HepG2 (cell line): ENCODE measurements around the gene SYNJ2. TPM values are rescaled to one million over a fixed set of nuclear protein-coding genes. Genes with fewer than 3 reads are reported as not detected.
A peak's percentile ranks its signal among the peaks of the same experiment; 100 is the strongest.

Experiments
- CHD2 ChIP-seq: IDR thresholded peaks from 2 replicates; pipeline ENCODE4 v1.6.1; 2011; ENCODE audit warnings: low read depth, low read length, improper control_type of control experiment
- DMTF1 ChIP-seq: sonication (generic); formaldehyde crosslinking; IDR thresholded peaks from 2 replicates; pipeline ENCODE4 v1.4.0; 2020; ENCODE audit warnings: mild to moderate bottlenecking, missing genetic modification reagents
- FLYWCH1 ChIP-seq: sonication (generic); formaldehyde crosslinking; IDR thresholded peaks from 2 replicates; pipeline ENCODE4 v1.8.1; 2023; ENCODE audit warnings: mild to moderate bottlenecking, missing genetic modification reagents
- GZF1 ChIP-seq: sonication (generic); formaldehyde crosslinking; IDR thresholded peaks from 2 replicates; pipeline ENCODE4 v1.5.1; 2020; ENCODE audit warnings: mild to moderate bottlenecking, missing genetic modification reagents
- IRF1 ChIP-seq: sonication (generic); formaldehyde crosslinking; IDR thresholded peaks from 2 replicates; pipeline ENCODE4 v1.4.0; 2020; ENCODE audit warnings: low read depth, mild to moderate bottlenecking, missing genetic modification reagents
- MAFG ChIP-seq: sonication (generic); formaldehyde crosslinking; IDR thresholded peaks from 2 replicates; pipeline ENCODE4 v1.5.1; 2020; ENCODE audit warnings: mild to moderate bottlenecking, missing genetic modification reagents
- MIER2 ChIP-seq: IDR thresholded peaks from 2 replicates; pipeline ENCODE4 v1.6.1; 2016; ENCODE audit warnings: missing biosample characterization, missing genetic modification reagents
- MYPOP ChIP-seq: sonication (generic); formaldehyde crosslinking; IDR thresholded peaks from 2 replicates; pipeline ENCODE4 v1.8.1; 2023; ENCODE audit warnings: mild to moderate bottlenecking, moderate library complexity, missing genetic modification reagents
- POLR2AphosphoS2 ChIP-seq: IDR thresholded peaks from 2 replicates; pipeline ENCODE4 v1.6.1; 2011; ENCODE audit warnings: low read depth, low read length, improper control_type of control experiment
- RBM39 ChIP-seq: fragments of 200-400 bp; formaldehyde crosslinking; IDR thresholded peaks from one replicate; pipeline ENCODE4 v1.6.1; 2018; ENCODE audit warnings: antibody characterized with exemption, mild to moderate bottlenecking, low read depth, low read length; ENCODE audit not compliant: poor library complexity, severe bottlenecking
- RXRB ChIP-seq: IDR thresholded peaks from 2 replicates; pipeline ENCODE4 v1.6.1; 2016; ENCODE audit warnings: borderline replicate concordance, missing genetic modification reagents, missing compliant biosample characterization
- SIX4 ChIP-seq: sonication (generic); formaldehyde crosslinking; IDR thresholded peaks from 2 replicates; pipeline ENCODE4 v1.4.0; 2020; ENCODE audit warnings: missing genetic modification reagents
- SMC3 ChIP-seq: IDR thresholded peaks from 2 replicates; pipeline ENCODE4 v1.6.1; 2011; ENCODE audit warnings: low read length, improper control_type of control experiment
- ZFP36 ChIP-seq: fragments of 150-350 bp; IDR thresholded peaks from 2 replicates; pipeline ENCODE4 v1.6.1; 2018; ENCODE audit warnings: borderline replicate concordance, low read length, low read depth; ENCODE audit not compliant: partially characterized antibody
- ZNF280B ChIP-seq: sonication (generic); formaldehyde crosslinking; IDR thresholded peaks from 2 replicates; pipeline ENCODE4 v1.5.0; 2020; ENCODE audit warnings: missing genetic modification reagents, mild to moderate bottlenecking, borderline replicate concordance
- ZNF607 ChIP-seq: sonication (generic); formaldehyde crosslinking; IDR thresholded peaks from 2 replicates; pipeline ENCODE4 v1.5.1; 2020; ENCODE audit warnings: missing genetic modification reagents, mild to moderate bottlenecking, borderline replicate concordance
- polyA plus RNA-seq, 8 experiments: library from polyadenylated mRNA; depleted of rRNA in 3 of 8; stranded (reverse) in 7 of 8; unstranded in 1 of 8; fragments of >200 nt; fragmentation: Illumina TruSeq in 4 of 8; extraction: Trizol in 4 of 8; gene quantifications; 2 replicates each; pipeline versions ENCODE4 v1.2.1 to v1.2.3, GENCODE V29; 2011 to 2016; ENCODE audit warnings: low read depth in 4 of 8, missing spikeins in 1 of 8, mixed read lengths in 1 of 8; ENCODE audit not compliant: insufficient read depth in 1 of 8
- total RNA-seq, 5 experiments: library from RNA; depleted of rRNA; stranded (reverse); fragments of >200 nt; fragmentation: Illumina TruSeq; extraction: Trizol; gene quantifications; 2 replicates each; pipeline ENCODE4 v1.2.3, GENCODE V29; 2016; ENCODE audit warnings: low read depth in 1 of 5

The SYNJ2 gene
- total and polyA plus RNA-seq, 2 of the 13 experiments (the other 11 are each of a cell fraction or from before 2014, with no cell fraction given) = 39.1 to 57.6 TPM

- TF ChIP-seq MYPOP (CRISPR knock-in tag) = no peak
- no peak for TF ChIP-seq CHD2
- TF ChIP-seq RXRB (CRISPR knock-in tag) = peak; percentile 90
- no peak for TF ChIP-seq FLYWCH1 (CRISPR knock-in tag)
- TF ChIP-seq POLR2AphosphoS2 = no peak
- no peak for TF ChIP-seq ZNF280B (CRISPR knock-in tag)
- no peak for TF ChIP-seq SIX4 (CRISPR knock-in tag)
- TF ChIP-seq GZF1 (CRISPR knock-in tag) = no peak
- no peak for TF ChIP-seq MAFG
- TF ChIP-seq ZFP36 = no peak
- no peak for TF ChIP-seq DMTF1 (CRISPR knock-in tag)
- TF ChIP-seq ZNF607 (CRISPR knock-in tag) = no peak
- no peak; the same call in 1 of the 2 replicates for TF ChIP-seq MIER2 (CRISPR knock-in tag)
- TF ChIP-seq IRF1 (CRISPR knock-in tag) = no peak
- no peak for TF ChIP-seq SMC3
- no peak for TF ChIP-seq RBM39
These were observed 67.7 kb downstream of the SYNJ2 start (continued) for GRCh38 chr6:158049055-158050028.
